ENCODE measurements around the gene COL23A1.

The COL23A1 gene

GRCh38 chr5:178430186-178431062 is 159.8 kb downstream of the COL23A1 start:
- no peaks in the 10 kb centered on the region for H3K9me3 Mint-ChIP-seq
- no peak overlapping the region for H3K27ac Mint-ChIP-seq
- no peak overlapping the region for H3K4me3 Mint-ChIP-seq
- H3K27me3 Mint-ChIP-seq = no peaks in the 10 kb centered on the region
- H3K4me1 Mint-ChIP-seq = no peaks in the 10 kb centered on the region
- H3K36me3 Mint-ChIP-seq = no peaks in the 10 kb centered on the region

GRCh38 chr5:178429491-178430185 is 160.6 kb downstream of the COL23A1 start:
- no peaks in the 10 kb centered on the region for H3K27me3 Mint-ChIP-seq
- H3K36me3 Mint-ChIP-seq = no peaks in the 10 kb centered on the region
- H3K27ac Mint-ChIP-seq = no peak overlapping the region
- no peaks in the 10 kb centered on the region for H3K4me1 Mint-ChIP-seq
- no peaks in the 10 kb centered on the region for H3K9me3 Mint-ChIP-seq
- no peak overlapping the region for H3K4me3 Mint-ChIP-seq

- Mint-ChIP-seq H3K27ac (no peak overlapping the region), H3K4me3 (no peak overlapping the region), H3K27me3 (no peaks in the 10 kb centered on the region), H3K9me3 (no peaks in the 10 kb centered on the region), H3K36me3 (no peaks in the 10 kb centered on the region), H3K4me1 (no peaks in the 10 kb centered on the region)
Observed at GRCh38 chr5:178429156-178429468, 161.1 kb downstream of the COL23A1 start.

- no peaks in the 10 kb centered on the region for H3K4me1 Mint-ChIP-seq
- H3K9me3 Mint-ChIP-seq = no peaks in the 10 kb centered on the region
- no peak overlapping the region for H3K27ac Mint-ChIP-seq
- H3K27me3 Mint-ChIP-seq = no peaks in the 10 kb centered on the region
- no peak overlapping the region for H3K4me3 Mint-ChIP-seq
- no peaks in the 10 kb centered on the region for H3K36me3 Mint-ChIP-seq
Observed at GRCh38 chr5:178428341-178429155, 161.6 kb downstream of the COL23A1 start.

GRCh38 chr5:178427576-178428197 is 162.5 kb downstream of the COL23A1 start:
- H3K9me3 Mint-ChIP-seq = no peaks in the 10 kb centered on the region
- H3K27me3 Mint-ChIP-seq = no peaks in the 10 kb centered on the region
- no peaks in the 10 kb centered on the region for H3K36me3 Mint-ChIP-seq
- no peak overlapping the region for H3K4me3 Mint-ChIP-seq
- no peaks in the 10 kb centered on the region for H3K4me1 Mint-ChIP-seq
- H3K27ac Mint-ChIP-seq = no peak overlapping the region

GRCh38 chr5:178426326-178427130 is 163.7 kb downstream of the COL23A1 start:
- Mint-ChIP-seq H3K4me3 (no peak overlapping the region), H3K9me3 (no peaks in the 10 kb centered on the region), H3K4me1 (no peaks in the 10 kb centered on the region), H3K27ac (no peak overlapping the region), H3K36me3 (no peaks in the 10 kb centered on the region), H3K27me3 (no peaks in the 10 kb centered on the region)

GRCh38 chr5:178425621-178426068 is 164.5 kb downstream of the COL23A1 start:
- H3K27me3 Mint-ChIP-seq = no peaks in the 10 kb centered on the region
- H3K9me3 Mint-ChIP-seq = no peaks in the 10 kb centered on the region
- H3K36me3 Mint-ChIP-seq = no peaks in the 10 kb centered on the region
- no peaks in the 10 kb centered on the region for H3K4me1 Mint-ChIP-seq
- no peak overlapping the region for H3K27ac Mint-ChIP-seq
- H3K4me3 Mint-ChIP-seq = no peak overlapping the region

- H3K27me3 Mint-ChIP-seq = no peaks in the 10 kb centered on the region
- H3K9me3 Mint-ChIP-seq = no peaks in the 10 kb centered on the region
- H3K4me3 Mint-ChIP-seq = no peak overlapping the region
- H3K36me3 Mint-ChIP-seq = no peaks in the 10 kb centered on the region
- H3K27ac Mint-ChIP-seq = no peak overlapping the region
- H3K4me1 Mint-ChIP-seq = no peaks in the 10 kb centered on the region
Observed at GRCh38 chr5:178424810-178425177, 165.4 kb downstream of the COL23A1 start.

GRCh38 chr5:178423901-178424809 is 166.0 kb downstream of the COL23A1 start:
- Mint-ChIP-seq H3K27ac (no peak overlapping the region), H3K4me1 (no peaks in the 10 kb centered on the region), H3K4me3 (no peak overlapping the region), H3K9me3 (no peaks in the 10 kb centered on the region), H3K36me3 (no peaks in the 10 kb centered on the region), H3K27me3 (no peaks in the 10 kb centered on the region)

GRCh38 chr5:178423431-178423830 is 166.8 kb downstream of the COL23A1 start:
- Mint-ChIP-seq H3K27ac (no peak overlapping the region), H3K4me1 (no peaks in the 10 kb centered on the region), H3K4me3 (no peak overlapping the region), H3K9me3 (no peaks in the 10 kb centered on the region), H3K27me3 (no peaks in the 10 kb centered on the region), H3K36me3 (no peaks in the 10 kb centered on the region)

GRCh38 chr5:178422400-178422775 is 167.8 kb downstream of the COL23A1 start:
- Mint-ChIP-seq H3K4me3 (no peak overlapping the region), H3K4me1 (peaks cover 2% of the 10 kb centered on the region), H3K27ac (no peak overlapping the region), H3K27me3 (peaks cover under 1% of the 10 kb centered on the region), H3K36me3 (no peaks in the 10 kb centered on the region), H3K9me3 (no peaks in the 10 kb centered on the region)

GRCh38 chr5:178421699-178422399 is 168.3 kb downstream of the COL23A1 start:
- peaks cover 2% of the 10 kb centered on the region for H3K27me3 Mint-ChIP-seq
- no peak overlapping the region for H3K27ac Mint-ChIP-seq
- peaks cover 4% of the 10 kb centered on the region for H3K4me1 Mint-ChIP-seq
- H3K36me3 Mint-ChIP-seq = no peaks in the 10 kb centered on the region
- no peaks in the 10 kb centered on the region for H3K9me3 Mint-ChIP-seq
- H3K4me3 Mint-ChIP-seq = no peak overlapping the region

- peaks cover 2% of the 10 kb centered on the region for H3K27me3 Mint-ChIP-seq
- peaks cover 4% of the 10 kb centered on the region for H3K4me1 Mint-ChIP-seq
- H3K4me3 Mint-ChIP-seq = no peak overlapping the region
- H3K36me3 Mint-ChIP-seq = no peaks in the 10 kb centered on the region
- no peaks in the 10 kb centered on the region for H3K9me3 Mint-ChIP-seq
- H3K27ac Mint-ChIP-seq = no peak overlapping the region
Observed at GRCh38 chr5:178421128-178421527, 169.1 kb downstream of the COL23A1 start.
